Common myeloid progenitor, CD34-positive (primary cell): Measurements from ENCODE around the gene LMF2.
A peak's percentile ranks its signal among the peaks of the same experiment; 100 is the strongest.

Experiments used
- CTCF ChIA-PET: fragments of 350-600 bp; sonication (Branson Sonifier 250); formaldehyde crosslinking; loops from one replicate; lab custom pipeline; 2021; ENCODE audit warnings: antibody characterized with exemption; lab: Charles Lee
- POLR2A ChIA-PET: fragments of 350-600 bp; sonication (Branson Sonifier 250); formaldehyde crosslinking; loops from one replicate; lab custom pipeline; 2021; ENCODE audit warnings: antibody characterized with exemption; lab: Charles Lee
- DNase-seq, 3 donors: peaks; one replicate each; pipeline versions ENCODE4 v3.0.0 to v3.0.0-alpha.2; 2013
- H3K27ac ChIP-seq, 2 experiments: 1 replicate in 1 of 2; 2 replicates in 1 of 2; pipeline ENCODE4 v1.7.0; 2013; ENCODE audit warnings: inconsistent platforms in 2 of 2, low read length in 2 of 2, mild to moderate bottlenecking in 2 of 2, low read depth in 1 of 2, moderate library complexity in 1 of 2; ENCODE audit not compliant: severe bottlenecking in 2 of 2, insufficient read depth in 1 of 2, poor library complexity in 1 of 2
- H3K27me3 ChIP-seq, 5 experiments: replicated peaks in 2 of 5; 1 replicate in 3 of 5; 2 replicates in 2 of 5; pipeline versions ENCODE4 v1.6.1 to v1.7.0; 2013; ENCODE audit warnings: low read length in 4 of 5, mild to moderate bottlenecking in 2 of 5, moderate library complexity in 2 of 5, inconsistent platforms in 1 of 5; ENCODE audit not compliant: insufficient read depth in 5 of 5, control insufficient read depth in 4 of 5
- H3K36me3 ChIP-seq, 4 experiments: 1 replicate in 2 of 4; 2 replicates in 2 of 4; pipeline versions ENCODE4 v1.6.1 to v1.7.0; 2013; ENCODE audit warnings: low read length in 3 of 4, control low read depth in 1 of 4, mild to moderate bottlenecking in 1 of 4; ENCODE audit not compliant: control insufficient read depth in 4 of 4, insufficient read depth in 4 of 4
- H3K4me1 ChIP-seq, 4 experiments: 1 replicate in 3 of 4; 2 replicates in 1 of 4; pipeline versions ENCODE4 v1.6.1 to v1.7.1; 2013; ENCODE audit warnings: low read length in 3 of 4, mild to moderate bottlenecking in 3 of 4, control low read depth in 1 of 4, inconsistent platforms in 1 of 4, moderate library complexity in 1 of 4; ENCODE audit not compliant: control insufficient read depth in 4 of 4, insufficient read depth in 4 of 4; ENCODE audit errors: control extremely low read depth in 1 of 4
- H3K4me3 ChIP-seq, 7 experiments: 1 replicate in 4 of 7; 2 replicates in 3 of 7; pipeline versions ENCODE4 v1.5.1 to v1.7.0; 2013; ENCODE audit warnings: mild to moderate bottlenecking in 7 of 7, low read length in 6 of 7, moderate library complexity in 6 of 7, inconsistent platforms in 2 of 7, low read depth in 2 of 7, control low read depth in 1 of 7; ENCODE audit not compliant: insufficient read depth in 4 of 7, control insufficient read depth in 1 of 7; ENCODE audit errors: extremely low read depth in 1 of 7
- H3K9me3 ChIP-seq, 5 experiments: 1 replicate in 4 of 5; 2 replicates in 1 of 5; pipeline versions ENCODE4 v1.6.1 to v1.7.1; 2013; ENCODE audit warnings: low read length in 4 of 5, mild to moderate bottlenecking in 2 of 5, inconsistent platforms in 1 of 5, low read depth in 1 of 5, moderate library complexity in 1 of 5; ENCODE audit not compliant: control insufficient read depth in 4 of 5, insufficient read depth in 2 of 5; ENCODE audit errors: control extremely low read depth in 1 of 5
- WGBS: methylation state at CpG from one replicate; pipeline ENCODE4 v1.1.5; 2013; ENCODE audit not compliant: insufficient coverage; 5-methylcytosine and 5-hydroxymethylcytosine counted together

LMF2 gene

DNA sequence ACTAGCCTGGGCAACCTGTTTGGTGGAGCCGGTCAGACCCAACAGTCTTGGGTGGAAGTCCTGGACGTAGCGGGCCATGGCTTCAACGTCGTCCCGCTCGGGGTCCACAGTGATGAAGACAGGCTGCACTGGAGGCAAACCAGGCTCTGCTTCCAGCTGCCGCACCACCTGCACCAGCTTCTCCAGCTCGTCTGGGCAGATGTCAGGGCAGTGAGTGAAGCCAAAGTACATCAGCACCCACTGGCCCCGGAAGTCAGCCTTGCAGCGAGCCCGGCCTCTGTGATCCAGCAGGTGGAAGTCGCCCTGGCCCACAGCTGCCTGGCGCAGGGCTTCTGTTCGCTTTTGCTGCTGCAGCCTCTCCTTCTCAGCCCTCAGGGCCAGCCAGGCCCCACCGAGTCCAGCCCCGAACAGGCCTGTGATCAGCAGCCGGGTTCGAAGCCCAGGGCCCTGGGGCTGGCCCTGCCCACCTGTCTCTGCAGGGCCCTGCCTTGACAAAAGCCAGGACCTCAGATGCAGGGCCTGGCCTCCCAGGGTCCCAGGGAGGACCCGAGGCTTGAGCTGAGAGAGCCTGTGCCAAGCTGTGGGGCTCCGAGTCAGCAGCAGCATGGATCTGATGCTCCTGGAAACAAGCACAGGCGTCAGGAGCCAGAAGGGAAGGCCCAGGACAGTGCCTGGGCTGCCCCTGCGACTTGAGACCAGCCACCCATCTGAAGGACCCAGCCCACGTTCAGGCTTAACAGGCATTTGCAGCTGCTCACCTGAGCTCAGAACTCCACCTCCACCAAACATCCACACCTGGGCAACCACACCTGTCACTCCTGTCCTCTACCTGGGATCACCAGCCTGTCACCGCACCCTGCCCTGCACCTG is 16.5 kb upstream of the LMF2 start:
- DNase-seq, result no peak
- Histone ChIP-seq H3K4me3 (peak overlapping the region in 5 of 7 experiments; percentile 65 to 82 (median 77)), H3K27ac (peak overlapping the region in 1 of 2 experiments; percentile 76), H3K9me3 (no peaks in the 10 kb centered on the region), H3K27me3 (peaks cover 0 to 3% (median 0%) of the 10 kb centered on the region in 5 experiments), H3K4me1 (peaks cover 2 to 45% (median 34%) of the 10 kb centered on the region in 4 experiments), H3K36me3 (peaks cover 2 to 43% (median 33%) of the 10 kb centered on the region in 4 experiments)
- 97% methylated on average over 24 of the region's 25 CpGs for WGBS
- POLR2A ChIA-PET, result interaction anchor here (1.6 kb wide), 1 partner anchor 16 kb away, joined by 5 read pairs; the partner anchor contains the start of genes LMF2 and NCAPH2
- CTCF ChIA-PET, result interaction anchor here (1.1 to 2.7 kb wide), 4 partner anchors 9 to 97 kb away, joined by 3 to 25 read pairs (median 10); partner anchors contain the start of genes LMF2 and NCAPH2

- H3K27ac ChIP-seq, result no peak overlapping the region
- no peak overlapping the region for H3K4me3 ChIP-seq
- CTCF ChIA-PET, result interaction anchor here (1.1 to 1.4 kb wide), 3 partner anchors 9 to 98 kb away, joined by 3 read pairs; no protein-coding TSS in a partner anchor
- peaks cover 2 to 49% (median 39%) of the 10 kb centered on the region in 4 experiments for H3K36me3 ChIP-seq
- no peaks in the 10 kb centered on the region for H3K9me3 ChIP-seq
- H3K4me1 ChIP-seq, result peaks cover 2 to 39% (median 34%) of the 10 kb centered on the region in 4 experiments
- POLR2A ChIA-PET, result no interaction called here
- no peak for DNase-seq
- no peaks in the 10 kb centered on the region for H3K27me3 ChIP-seq
- 94% methylated on average over 14 of the region's 16 CpGs for WGBS
These were observed 15.9 kb upstream of the LMF2 start for GRCh38 chr22:50523458-50523805.

DNA sequence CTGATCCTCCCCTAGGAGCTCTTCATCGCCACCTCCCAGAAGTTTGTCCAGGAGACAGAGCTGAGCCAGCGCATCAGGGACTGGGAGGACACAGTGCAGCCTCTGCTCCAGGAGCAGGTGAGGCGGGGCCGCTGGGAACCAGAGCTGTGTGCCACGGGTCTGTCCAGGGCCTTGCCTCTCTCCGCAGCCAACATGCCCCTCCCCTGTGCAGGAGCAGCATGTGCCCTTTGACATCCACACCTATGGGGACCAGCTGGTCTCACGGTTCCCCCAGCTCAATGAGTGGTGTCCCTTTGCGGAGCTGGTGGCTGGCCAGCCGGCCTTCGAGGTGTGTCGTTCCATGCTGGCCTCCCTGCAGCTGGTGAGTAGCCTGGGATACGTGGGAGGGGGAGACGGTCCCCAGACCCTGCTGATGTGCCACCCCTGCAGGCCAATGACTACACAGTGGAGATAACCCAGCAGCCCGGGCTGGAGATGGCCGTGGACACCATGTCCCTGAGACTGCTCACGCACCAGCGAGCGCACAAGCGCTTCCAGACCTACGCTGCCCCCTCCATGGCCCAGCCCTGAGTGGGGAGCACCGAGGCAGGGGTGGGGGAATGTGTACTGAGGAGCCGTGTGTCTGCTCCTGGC is 15.4 kb upstream of the LMF2 start:
- Histone ChIP-seq H3K36me3 (peaks cover 2 to 54% (median 43%) of the 10 kb centered on the region in 4 experiments), H3K4me1 (peaks cover 2 to 35% (median 31%) of the 10 kb centered on the region in 4 experiments), H3K9me3 (no peaks in the 10 kb centered on the region), H3K27me3 (no peaks in the 10 kb centered on the region), H3K4me3 (no peak overlapping the region), H3K27ac (no peak overlapping the region)
- 94% methylated on average over 19 of the region's 22 CpGs for WGBS
- POLR2A ChIA-PET, result no interaction called here
- no peak for DNase-seq
- CTCF ChIA-PET, result interaction anchor here (0.8 to 1.4 kb wide), 5 partner anchors 9 to 49 kb away, joined by 3 read pairs; no protein-coding TSS in a partner anchor

GRCh38 chr22:50522208-50522805 is 14.8 kb upstream of the LMF2 start:
- H3K9me3 ChIP-seq, result no peaks in the 10 kb centered on the region
- no peak overlapping the region for H3K27ac ChIP-seq
- POLR2A ChIA-PET, result interaction anchor here (1.4 kb wide), 1 partner anchor 14 kb away, joined by 5 read pairs; the partner anchor contains the start of genes LMF2 and NCAPH2
- CTCF ChIA-PET, result interaction anchor here (0.8 to 1.4 kb wide), 5 partner anchors 9 to 50 kb away, joined by 3 read pairs; no protein-coding TSS in a partner anchor
- no peaks in the 10 kb centered on the region for H3K27me3 ChIP-seq
- peaks cover 2 to 28% (median 25%) of the 10 kb centered on the region in 4 experiments for H3K4me1 ChIP-seq
- H3K4me3 ChIP-seq, result no peak overlapping the region
- DNase-seq, result no peak
- WGBS, result 95% methylated on average over 10 of the region's 15 CpGs
- H3K36me3 ChIP-seq, result peaks cover 2 to 60% (median 46%) of the 10 kb centered on the region in 4 experiments

- peaks cover 2 to 22% (median 19%) of the 10 kb centered on the region in 4 experiments for H3K4me1 ChIP-seq
- 98% methylated on average over 9 of the region's 10 CpGs for WGBS
- ChIA-PET POLR2A (interaction anchor here (1.4 kb wide), 1 partner anchor 13 kb away, joined by 5 read pairs; the partner anchor contains the start of genes LMF2 and NCAPH2), CTCF (no interaction called here)
- peaks cover 2 to 66% (median 49%) of the 10 kb centered on the region in 4 experiments for H3K36me3 ChIP-seq
- H3K27ac ChIP-seq, result no peak overlapping the region
- DNase-seq, result no peak
- no peaks in the 10 kb centered on the region for H3K9me3 ChIP-seq
- no peak overlapping the region for H3K4me3 ChIP-seq
- H3K27me3 ChIP-seq, result no peaks in the 10 kb centered on the region
These were observed 14.2 kb upstream of the LMF2 start for GRCh38 chr22:50521710-50522109.

DNA sequence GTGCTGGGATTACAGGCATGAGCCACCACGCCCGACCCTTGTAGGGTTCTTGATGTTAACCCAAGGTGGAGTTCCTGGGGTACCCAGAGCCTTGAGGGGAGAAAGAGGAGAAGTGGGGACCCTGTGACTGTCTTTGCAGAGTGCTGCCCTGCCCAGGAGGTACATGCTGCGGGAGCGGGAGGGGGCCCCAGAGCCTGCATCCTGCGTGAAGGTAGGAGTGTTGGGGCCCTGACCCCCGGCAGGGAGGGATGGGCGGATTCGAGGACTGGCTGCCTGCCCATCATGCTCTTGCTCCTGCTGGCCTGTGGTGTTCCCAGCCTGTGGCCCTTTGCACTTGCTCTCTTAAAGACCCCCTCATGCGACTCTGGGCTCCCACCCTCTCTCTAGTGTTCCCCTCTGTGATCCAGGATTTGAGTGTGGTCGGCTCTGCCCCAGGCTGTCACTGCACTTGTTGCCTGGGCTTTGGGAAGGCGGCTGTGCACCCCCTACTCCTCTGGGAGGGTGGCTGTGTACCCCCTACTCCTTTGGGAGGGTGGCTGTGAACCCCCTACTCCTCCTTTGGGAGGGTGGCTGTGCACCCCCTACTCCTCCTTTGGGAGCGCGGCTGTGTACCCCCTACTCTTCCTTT is 13.4 kb upstream of the LMF2 start:
- peaks cover 2 to 71% (median 51%) of the 10 kb centered on the region in 4 experiments for H3K36me3 ChIP-seq
- no peaks in the 10 kb centered on the region for H3K27me3 ChIP-seq
- POLR2A ChIA-PET, result interaction anchor here (1.4 kb wide), 1 partner anchor 13 kb away, joined by 5 read pairs; the partner anchor contains the start of genes LMF2 and NCAPH2
- peaks cover 2 to 15% (median 14%) of the 10 kb centered on the region in 4 experiments for H3K4me1 ChIP-seq
- no peak for DNase-seq
- no peak overlapping the region for H3K4me3 ChIP-seq
- WGBS, result 98% methylated on average over 12 of the region's 13 CpGs
- no peaks in the 10 kb centered on the region for H3K9me3 ChIP-seq
- no peak overlapping the region for H3K27ac ChIP-seq
- CTCF ChIA-PET, result no interaction called here
